ENCODE measurements around the gene KLHDC3. TPM values are rescaled to one million over a fixed set of nuclear protein-coding genes. Genes with fewer than 3 reads are reported as not detected.

KLHDC3 gene
- total RNA-seq (2022): 35.6 and 39.2 TPM in 2 replicates
- Bru-seq, nascent RNA: percentile 62 among the genes with signal in this experiment
- percentile 86 among the genes with signal in this experiment for BruChase-seq, experiment 1, labeled RNA remaining after a 6-hour chase
- percentile 77 among the genes with signal in this experiment for BruChase-seq, experiment 2, labeled RNA remaining after a 2-hour chase
- long read RNA-seq, transcript KLHDC3-202 (11 exons, 1,909 nt): major isoform, 117 of 128 reads
- long read RNA-seq, partial matches to known transcripts: 5 of 128 reads
- long read RNA-seq, other reads (novel, unspliced or antisense): 6 of 128 reads

DNA sequence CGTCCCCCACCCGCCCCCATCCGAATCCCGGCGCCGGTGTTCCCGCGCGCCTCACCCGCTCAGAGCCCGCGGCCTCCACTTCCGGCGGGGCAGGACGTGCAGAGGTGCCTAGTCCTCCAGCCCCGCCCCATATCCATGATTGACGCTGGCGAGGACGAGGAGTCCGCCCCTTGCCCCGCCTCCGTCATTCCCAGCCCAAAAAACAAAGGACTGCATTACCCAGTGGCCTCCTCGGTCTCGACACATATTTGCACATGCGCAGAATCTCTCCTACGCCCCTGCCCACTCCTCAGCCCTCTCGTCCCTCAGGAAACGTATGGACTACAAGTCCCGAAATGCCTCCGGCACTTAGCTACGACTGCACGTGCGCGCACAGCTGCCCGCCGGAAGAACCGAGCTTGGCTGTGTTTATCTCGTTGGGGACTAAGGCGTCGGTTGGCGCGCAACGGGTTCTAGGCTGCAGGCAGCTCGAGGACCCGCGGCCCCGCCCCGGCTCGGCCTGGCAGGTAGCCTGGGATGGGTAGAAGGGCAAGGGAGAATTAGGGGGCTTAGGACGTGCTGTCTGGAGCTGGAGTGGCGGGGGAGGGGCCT lies at the start of gene KLHDC3, which contains the start of gene MEA1:
TSS of gene KLHDC3 (plus strand) at position 407 of the 591 bp plus-strand sequence. CDS start 2,944 bp downstream, outside the sequence.
TSS of gene MEA1 (minus strand) at position 104 of the 591 bp plus-strand sequence. CDS start 133 bp downstream, outside the sequence.
- Mint-ChIP-seq H3K27ac (ENCODE audit: low read depth, unreplicated experiment) (peak within 1 kb of the TSS; percentile 99), H3K36me3 (ENCODE audit: insufficient read depth, unreplicated experiment) (peaks cover 27% of the 10 kb centered on the region), H3K4me1 (ENCODE audit: insufficient read depth, unreplicated experiment) (peaks cover 32% of the 10 kb centered on the region), H3K27me3 (ENCODE audit: insufficient read depth, unreplicated experiment) (no peaks in the 10 kb centered on the region), H3K4me3 (ENCODE audit: unreplicated experiment) (peak within 1 kb of the TSS; percentile 99), H3K9me3 (ENCODE audit: unreplicated experiment) (no peaks in the 10 kb centered on the region)
- POLR2A ChIA-PET: interaction anchor here (0.7 to 5.5 kb wide), 31 partner anchors 8 to 892 kb away, joined by 3 to 53 read pairs (median 5); partner anchors contain the start of genes CNPY3, CUL7, GTPBP2 and KLC4
- intact Hi-C loops (cut with micrococcal nuclease): loop anchor here (1.0 to 5.0 kb wide), 2 partner anchors 30 to 38 kb away; partner anchors contain the start of genes CUL7 and PPP2R5D
- DNase-seq (ENCODE audit: unreplicated experiment): peak; percentile 100
- BruUV-seq (replicated peaks): no TSS peak
- CTCF ChIA-PET: interaction anchor here (0.7 to 2.7 kb wide), 4 partner anchors 17 to 160 kb away, joined by 3 to 12 read pairs (median 8); no protein-coding TSS in a partner anchor
- TF ChIP-seq, protein P1, sequence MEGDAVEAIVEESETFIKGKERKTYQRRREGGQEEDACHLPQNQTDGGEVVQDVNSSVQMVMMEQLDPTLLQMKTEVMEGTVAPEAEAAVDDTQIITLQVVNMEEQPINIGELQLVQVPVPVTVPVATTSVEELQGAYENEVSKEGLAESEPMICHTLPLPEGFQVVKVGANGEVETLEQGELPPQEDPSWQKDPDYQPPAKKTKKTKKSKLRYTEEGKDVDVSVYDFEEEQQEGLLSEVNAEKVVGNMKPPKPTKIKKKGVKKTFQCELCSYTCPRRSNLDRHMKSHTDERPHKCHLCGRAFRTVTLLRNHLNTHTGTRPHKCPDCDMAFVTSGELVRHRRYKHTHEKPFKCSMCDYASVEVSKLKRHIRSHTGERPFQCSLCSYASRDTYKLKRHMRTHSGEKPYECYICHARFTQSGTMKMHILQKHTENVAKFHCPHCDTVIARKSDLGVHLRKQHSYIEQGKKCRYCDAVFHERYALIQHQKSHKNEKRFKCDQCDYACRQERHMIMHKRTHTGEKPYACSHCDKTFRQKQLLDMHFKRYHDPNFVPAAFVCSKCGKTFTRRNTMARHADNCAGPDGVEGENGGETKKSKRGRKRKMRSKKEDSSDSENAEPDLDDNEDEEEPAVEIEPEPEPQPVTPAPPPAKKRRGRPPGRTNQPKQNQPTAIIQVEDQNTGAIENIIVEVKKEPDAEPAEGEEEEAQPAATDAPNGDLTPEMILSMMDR (IDR thresholded peaks at IDR 0.05; ENCODE audit: unreplicated experiment): no peak

DNA sequence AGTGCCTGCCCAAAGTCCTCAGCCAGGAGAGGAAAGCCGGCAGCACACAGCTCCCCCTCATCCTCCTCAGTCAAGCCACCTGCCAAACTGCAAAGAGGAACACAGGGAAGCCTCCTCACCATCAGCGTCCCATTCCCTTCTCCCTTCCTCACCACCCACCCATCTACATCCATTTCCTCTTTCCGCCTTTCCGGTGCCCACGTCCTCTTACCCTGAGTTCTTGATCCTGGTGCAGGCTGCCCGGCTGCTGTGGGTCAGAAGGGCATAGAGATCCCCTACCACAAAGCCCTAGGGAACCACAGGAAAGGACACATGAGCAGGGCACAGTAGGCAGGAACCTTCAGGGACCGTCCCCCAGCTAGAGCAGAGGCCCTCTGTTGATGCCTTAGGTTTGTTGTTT lies 47.5 kb upstream of the KLHDC3 start:
- DNase-seq (ENCODE audit: unreplicated experiment): no peak
- no TSS peak for BruUV-seq (replicated peaks)
- Mint-ChIP-seq H3K9me3 (ENCODE audit: unreplicated experiment) (no peaks in the 10 kb centered on the region), H3K4me1 (ENCODE audit: insufficient read depth, unreplicated experiment) (peaks cover 5% of the 10 kb centered on the region), H3K27ac (ENCODE audit: low read depth, unreplicated experiment) (no peak overlapping the region), H3K27me3 (ENCODE audit: insufficient read depth, unreplicated experiment) (no peaks in the 10 kb centered on the region), H3K4me3 (ENCODE audit: unreplicated experiment) (no peak overlapping the region), H3K36me3 (ENCODE audit: insufficient read depth, unreplicated experiment) (peaks cover 21% of the 10 kb centered on the region)
- CTCF ChIA-PET: interaction anchor here (2.4 kb wide), 1 partner anchor 65 kb away, joined by 10 read pairs; no protein-coding TSS in a partner anchor
- intact Hi-C loops (cut with micrococcal nuclease): no loop called here
- TF ChIP-seq, protein P1 (IDR thresholded peaks at IDR 0.05; ENCODE audit: unreplicated experiment): no peak
- POLR2A ChIA-PET: interaction anchor here (2.0 kb wide), 1 partner anchor 37 kb away, joined by 4 read pairs; the partner anchor contains the start of gene CNPY3

DNA sequence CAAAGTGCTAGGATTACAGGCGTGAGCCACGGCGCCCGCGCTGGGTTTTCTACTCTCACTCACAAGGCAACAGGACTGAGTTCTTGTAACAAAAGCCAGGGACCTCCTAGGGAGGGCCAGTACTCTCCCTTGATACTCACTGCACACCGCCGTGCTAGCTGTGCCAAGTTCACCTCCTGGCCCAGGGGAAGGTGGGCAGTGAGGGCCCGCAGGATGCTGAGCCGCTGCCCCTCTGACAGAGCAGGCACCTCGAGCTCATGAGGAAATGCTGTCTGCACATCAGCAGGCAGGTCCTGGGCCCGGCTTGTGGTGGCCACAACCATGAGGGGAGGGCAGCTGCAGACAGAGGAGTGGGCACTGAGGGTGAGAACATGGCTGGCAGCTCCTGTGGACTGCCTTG lies 46.8 kb upstream of the KLHDC3 start:
- CTCF ChIA-PET: no interaction called here
- H3K36me3 Mint-ChIP-seq (ENCODE audit: insufficient read depth, unreplicated experiment): peaks cover 24% of the 10 kb centered on the region
- no peak overlapping the region for H3K27ac Mint-ChIP-seq (ENCODE audit: low read depth, unreplicated experiment)
- DNase-seq (ENCODE audit: unreplicated experiment): no peak
- no TSS peak for BruUV-seq (replicated peaks)
- no peak overlapping the region for H3K4me3 Mint-ChIP-seq (ENCODE audit: unreplicated experiment)
- H3K27me3 Mint-ChIP-seq (ENCODE audit: insufficient read depth, unreplicated experiment): no peaks in the 10 kb centered on the region
- H3K9me3 Mint-ChIP-seq (ENCODE audit: unreplicated experiment): no peaks in the 10 kb centered on the region
- TF ChIP-seq, protein P1 (IDR thresholded peaks at IDR 0.05; ENCODE audit: unreplicated experiment): no peak
- POLR2A ChIA-PET: no interaction called here
- intact Hi-C loops (cut with micrococcal nuclease): no loop called here
- peaks cover 7% of the 10 kb centered on the region for H3K4me1 Mint-ChIP-seq (ENCODE audit: insufficient read depth, unreplicated experiment)

DNA sequence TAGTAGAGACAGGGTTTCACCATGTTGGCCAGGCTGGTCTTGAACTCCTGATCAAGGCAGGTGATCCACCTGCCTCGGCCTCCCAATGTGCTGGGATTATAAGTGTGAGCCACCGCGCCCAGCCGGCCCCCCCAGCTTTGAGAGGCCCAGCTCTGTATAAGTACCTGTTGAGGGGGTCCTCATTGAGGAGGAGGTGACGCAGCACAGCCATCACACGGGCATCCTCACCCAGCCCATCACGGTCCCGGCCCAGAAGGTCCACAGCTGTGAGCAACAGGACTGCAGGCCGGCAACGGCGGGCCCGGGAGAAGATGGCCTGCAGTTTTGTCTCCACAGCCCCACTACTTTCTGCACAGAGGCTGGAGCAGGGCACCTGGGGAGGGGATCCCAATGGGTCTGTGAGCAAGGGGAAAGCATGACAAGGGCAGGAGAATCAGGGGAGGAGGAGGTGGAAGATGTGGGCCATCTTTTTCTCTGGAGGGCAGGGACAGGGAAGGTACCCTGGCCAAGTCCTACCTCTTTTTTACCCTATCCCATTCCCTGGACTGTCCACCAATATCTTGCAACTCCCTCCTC lies 45.8 kb upstream of the KLHDC3 start:
- H3K36me3 Mint-ChIP-seq (ENCODE audit: insufficient read depth, unreplicated experiment): peaks cover 30% of the 10 kb centered on the region
- H3K9me3 Mint-ChIP-seq (ENCODE audit: unreplicated experiment): no peaks in the 10 kb centered on the region
- ChIA-PET CTCF (no interaction called here), POLR2A (interaction anchor here (0.9 kb wide), 1 partner anchor 10 kb away, joined by 5 read pairs; no protein-coding TSS in a partner anchor)
- no peaks in the 10 kb centered on the region for H3K27me3 Mint-ChIP-seq (ENCODE audit: insufficient read depth, unreplicated experiment)
- no TSS peak for BruUV-seq (replicated peaks)
- peaks cover 7% of the 10 kb centered on the region for H3K4me1 Mint-ChIP-seq (ENCODE audit: insufficient read depth, unreplicated experiment)
- TF ChIP-seq, protein P1 (IDR thresholded peaks at IDR 0.05; ENCODE audit: unreplicated experiment): no peak
- intact Hi-C loops (cut with micrococcal nuclease): no loop called here
- DNase-seq (ENCODE audit: unreplicated experiment): no peak
- H3K4me3 Mint-ChIP-seq (ENCODE audit: unreplicated experiment): no peak overlapping the region
- no peak overlapping the region for H3K27ac Mint-ChIP-seq (ENCODE audit: low read depth, unreplicated experiment)

Data from MCF 10A (cell line).